ENCODE results near the gene SLC34A3.
A peak's percentile ranks its signal among the peaks of the same experiment; 100 is the strongest.

Gene SLC34A3

DNA sequence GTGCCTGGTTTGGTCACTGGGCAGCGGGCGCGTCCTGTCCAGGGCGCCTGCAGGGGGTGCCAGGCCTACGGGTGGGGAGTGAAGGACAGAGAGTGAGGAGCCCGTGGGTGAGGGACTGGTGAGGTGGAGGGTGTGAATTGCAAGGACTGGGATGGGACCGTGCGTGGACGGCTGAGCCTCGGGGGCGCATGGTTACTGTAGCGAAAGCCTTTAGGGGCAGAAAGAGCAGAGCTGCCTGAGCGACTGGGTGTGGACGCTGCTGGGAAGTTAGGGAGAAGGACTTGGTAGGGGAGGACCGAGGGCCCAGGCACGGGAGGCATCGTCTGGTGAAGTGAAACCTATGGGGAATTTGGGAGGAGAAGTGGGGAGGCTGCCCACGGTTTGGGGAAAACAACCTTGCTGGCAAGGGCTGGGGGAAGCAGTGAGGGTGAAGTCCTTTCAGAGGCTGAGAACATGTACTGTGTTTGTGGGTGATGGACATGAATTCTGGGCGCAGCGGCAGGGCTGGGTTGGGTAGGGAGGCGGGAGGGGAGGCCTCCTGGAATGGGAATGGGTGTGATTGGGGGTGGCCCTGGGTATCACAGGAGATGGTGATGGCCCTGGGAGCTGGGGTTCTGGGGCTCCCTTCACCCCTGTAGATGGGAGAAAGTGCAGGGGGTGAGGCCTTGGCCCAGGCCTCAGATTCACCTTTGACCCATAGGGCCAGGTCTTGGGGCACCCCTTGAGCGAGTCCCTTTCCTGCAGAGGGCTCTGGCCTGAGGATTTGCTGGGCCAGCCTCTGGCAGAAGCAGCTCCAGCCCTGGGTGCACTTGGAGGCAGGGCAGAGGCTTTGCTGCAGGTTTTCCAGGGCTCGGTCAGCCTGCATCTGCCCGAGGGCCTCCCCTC is 45.1 kb downstream of the SLC34A3 start:
- Histone ChIP-seq H3K4me3 (ENCODE audit: low read depth, low read length) (no peak overlapping the region), H2AFZ (ENCODE audit: low read length, unreplicated experiment) (no peak overlapping the region), H3K79me2 (ENCODE audit: control insufficient read depth, insufficient read depth, low read length, unreplicated experiment) (peaks cover 6% of the 10 kb centered on the region), H3K36me3 (ENCODE audit: insufficient read depth, low read length) (peaks cover 10% of the 10 kb centered on the region; the same call in 1 of the 2 replicates), H3K4me1 (ENCODE audit: control insufficient read depth, insufficient read depth, low read length, unreplicated experiment) (peaks cover 24% of the 10 kb centered on the region), H3K27me3 (ENCODE audit: insufficient read depth, low read length) (no peaks in the 10 kb centered on the region), H3K27ac (ENCODE audit: low read depth, low read length) (no peak overlapping the region)

DNA sequence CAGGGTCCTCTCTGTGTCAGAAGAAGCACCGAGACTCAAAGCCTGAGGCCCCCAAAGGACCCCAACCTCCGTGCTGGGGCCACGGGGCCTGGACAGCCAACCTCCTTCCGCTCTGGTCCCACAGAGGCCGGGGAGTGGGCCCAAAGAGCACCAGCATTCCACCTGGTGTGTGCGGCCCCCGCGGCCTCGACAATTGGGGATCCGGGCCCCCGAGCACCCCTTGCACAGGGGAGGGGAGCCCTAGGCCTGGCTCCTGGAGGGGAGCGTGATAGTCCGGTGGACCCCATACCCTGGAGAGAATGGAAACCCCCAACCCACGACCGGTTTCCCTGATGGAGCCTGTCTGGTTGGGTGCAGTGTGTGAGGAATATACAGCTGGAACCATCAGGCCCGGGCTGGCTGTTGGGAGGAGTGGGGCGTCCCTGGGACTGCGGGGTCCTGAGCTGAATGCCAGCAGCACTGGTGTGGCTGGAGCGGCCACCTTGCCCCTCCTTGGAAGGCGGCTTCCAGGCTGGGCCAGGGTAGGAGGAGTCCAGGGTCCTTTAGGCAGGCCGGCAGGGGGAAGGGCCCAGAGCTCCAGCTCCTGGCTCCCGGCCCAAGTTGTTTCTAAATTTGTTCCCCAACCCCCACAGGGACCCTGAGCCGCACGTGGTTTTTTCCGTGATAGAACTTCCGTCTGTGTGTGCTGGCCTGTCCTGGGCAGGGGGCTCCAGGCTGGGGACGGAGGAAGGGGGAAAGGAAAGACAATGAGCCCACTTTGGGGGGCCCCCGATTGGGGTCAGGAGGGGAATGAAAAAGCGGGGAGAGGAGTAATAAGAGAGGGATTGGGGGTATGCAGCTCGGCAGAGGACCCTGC is 46.0 kb downstream of the SLC34A3 start:
- Histone ChIP-seq H3K36me3 (ENCODE audit: insufficient read depth, low read length) (peaks cover 10% of the 10 kb centered on the region; the same call in 1 of the 2 replicates), H3K4me1 (ENCODE audit: control insufficient read depth, insufficient read depth, low read length, unreplicated experiment) (peaks cover 24% of the 10 kb centered on the region), H3K4me3 (ENCODE audit: low read depth, low read length) (peak overlapping the region; percentile 91), H3K27ac (ENCODE audit: low read depth, low read length) (peak overlapping the region; percentile 72), H2AFZ (ENCODE audit: low read length, unreplicated experiment) (no peak overlapping the region), H3K79me2 (ENCODE audit: control insufficient read depth, insufficient read depth, low read length, unreplicated experiment) (peaks cover 6% of the 10 kb centered on the region), H3K27me3 (ENCODE audit: insufficient read depth, low read length) (no peaks in the 10 kb centered on the region)

DNA sequence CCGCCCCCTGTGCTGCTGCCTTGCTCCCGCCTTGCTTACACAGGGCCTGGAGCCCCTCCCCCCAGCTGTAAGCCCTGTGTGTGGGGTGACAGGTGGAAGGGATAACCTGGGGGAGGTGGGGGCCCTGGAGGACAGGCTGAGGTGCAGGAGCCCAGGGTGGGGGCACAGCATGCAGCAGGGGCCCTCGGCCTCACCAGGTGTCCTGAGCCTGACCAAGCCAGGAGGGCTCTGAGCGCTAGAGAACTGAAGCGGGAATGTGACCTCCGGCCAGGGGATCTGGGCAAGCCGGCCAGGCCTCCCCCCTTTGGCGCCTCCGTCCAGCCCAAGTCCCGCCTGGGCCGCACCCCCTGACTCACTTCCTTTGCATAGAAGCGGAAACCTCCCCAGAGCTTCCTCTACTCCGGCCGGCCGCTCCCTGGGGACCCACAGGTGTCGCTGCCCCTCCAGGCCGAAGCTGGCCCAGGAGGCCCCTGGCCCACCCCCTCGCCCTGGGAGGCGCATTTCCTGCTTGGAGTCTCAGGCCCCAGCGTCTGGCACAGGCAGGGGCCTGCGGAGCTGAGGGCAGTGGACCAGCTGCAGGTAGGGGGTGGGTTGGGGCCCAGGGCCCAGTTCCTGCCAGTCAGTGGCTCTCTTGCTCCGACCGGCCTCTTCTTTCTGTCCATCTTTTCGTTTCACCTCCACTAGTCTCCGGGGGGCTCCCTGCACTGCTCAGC is 46.8 kb downstream of the SLC34A3 start, which contains the start of gene TOR4A:
TSS of gene TOR4A (plus strand) at position 398 of the 713 bp plus-strand sequence. CDS start 964 bp downstream, outside the sequence.
- peak within 1 kb of the TSS; percentile 72 for H3K27ac ChIP-seq (ENCODE audit: low read depth, low read length)
- peak within 1 kb of the TSS; percentile 91 for H3K4me3 ChIP-seq (ENCODE audit: low read depth, low read length)
- H3K79me2 ChIP-seq (ENCODE audit: control insufficient read depth, insufficient read depth, low read length, unreplicated experiment), result peaks cover 6% of the 10 kb centered on the region
- peak within 1 kb of the TSS; percentile 17 for H2AFZ ChIP-seq (ENCODE audit: low read length, unreplicated experiment)
- no peaks in the 10 kb centered on the region for H3K27me3 ChIP-seq (ENCODE audit: insufficient read depth, low read length)
- H3K36me3 ChIP-seq (ENCODE audit: insufficient read depth, low read length), result peaks cover 10% of the 10 kb centered on the region; the same call in 1 of the 2 replicates
- peaks cover 24% of the 10 kb centered on the region for H3K4me1 ChIP-seq (ENCODE audit: control insufficient read depth, insufficient read depth, low read length, unreplicated experiment)

DNA sequence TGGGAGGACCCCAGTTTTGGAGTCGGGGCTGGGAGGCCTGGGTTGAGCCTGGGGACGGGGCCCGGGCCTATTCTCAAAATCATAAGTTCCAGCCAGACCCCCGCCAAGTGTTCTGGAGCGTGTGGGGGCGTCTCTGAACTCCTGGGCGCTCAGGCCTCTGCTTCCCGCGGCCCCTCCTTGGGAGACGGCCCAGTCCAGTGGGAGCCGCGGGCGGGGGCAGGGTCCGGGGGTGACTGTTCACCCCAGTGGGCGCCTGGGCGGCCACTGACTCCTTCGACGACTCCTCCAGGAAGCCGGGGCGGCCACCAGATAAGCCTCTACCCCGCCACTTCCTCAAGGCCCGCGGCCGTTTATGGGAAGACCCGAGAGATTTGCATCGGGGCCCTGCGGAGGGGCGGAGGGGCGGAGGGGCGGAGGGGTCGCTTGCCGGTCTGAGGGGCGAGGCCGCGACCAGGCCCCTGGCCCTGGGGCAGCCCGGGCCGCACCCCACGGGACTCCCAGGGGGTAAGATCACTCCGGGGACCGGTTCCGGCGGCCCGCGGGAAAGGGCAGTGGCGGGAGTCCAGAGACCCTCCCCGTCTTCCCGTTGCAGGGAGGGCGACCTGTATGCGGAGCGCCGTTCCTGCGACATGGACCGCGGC is 47.5 kb downstream of the SLC34A3 start:
- H3K4me3 ChIP-seq (ENCODE audit: low read depth, low read length), result peak overlapping the region; percentile 91
- H3K27ac ChIP-seq (ENCODE audit: low read depth, low read length), result peak overlapping the region; percentile 23; the same call in 1 of the 2 replicates
- H3K36me3 ChIP-seq (ENCODE audit: insufficient read depth, low read length), result peaks cover 9% of the 10 kb centered on the region; the same call in 1 of the 2 replicates
- no peaks in the 10 kb centered on the region for H3K27me3 ChIP-seq (ENCODE audit: insufficient read depth, low read length)
- H3K79me2 ChIP-seq (ENCODE audit: control insufficient read depth, insufficient read depth, low read length, unreplicated experiment), result peaks cover 6% of the 10 kb centered on the region
- H3K4me1 ChIP-seq (ENCODE audit: control insufficient read depth, insufficient read depth, low read length, unreplicated experiment), result peaks cover 24% of the 10 kb centered on the region
- H2AFZ ChIP-seq (ENCODE audit: low read length, unreplicated experiment), result peak overlapping the region; percentile 17

DNA sequence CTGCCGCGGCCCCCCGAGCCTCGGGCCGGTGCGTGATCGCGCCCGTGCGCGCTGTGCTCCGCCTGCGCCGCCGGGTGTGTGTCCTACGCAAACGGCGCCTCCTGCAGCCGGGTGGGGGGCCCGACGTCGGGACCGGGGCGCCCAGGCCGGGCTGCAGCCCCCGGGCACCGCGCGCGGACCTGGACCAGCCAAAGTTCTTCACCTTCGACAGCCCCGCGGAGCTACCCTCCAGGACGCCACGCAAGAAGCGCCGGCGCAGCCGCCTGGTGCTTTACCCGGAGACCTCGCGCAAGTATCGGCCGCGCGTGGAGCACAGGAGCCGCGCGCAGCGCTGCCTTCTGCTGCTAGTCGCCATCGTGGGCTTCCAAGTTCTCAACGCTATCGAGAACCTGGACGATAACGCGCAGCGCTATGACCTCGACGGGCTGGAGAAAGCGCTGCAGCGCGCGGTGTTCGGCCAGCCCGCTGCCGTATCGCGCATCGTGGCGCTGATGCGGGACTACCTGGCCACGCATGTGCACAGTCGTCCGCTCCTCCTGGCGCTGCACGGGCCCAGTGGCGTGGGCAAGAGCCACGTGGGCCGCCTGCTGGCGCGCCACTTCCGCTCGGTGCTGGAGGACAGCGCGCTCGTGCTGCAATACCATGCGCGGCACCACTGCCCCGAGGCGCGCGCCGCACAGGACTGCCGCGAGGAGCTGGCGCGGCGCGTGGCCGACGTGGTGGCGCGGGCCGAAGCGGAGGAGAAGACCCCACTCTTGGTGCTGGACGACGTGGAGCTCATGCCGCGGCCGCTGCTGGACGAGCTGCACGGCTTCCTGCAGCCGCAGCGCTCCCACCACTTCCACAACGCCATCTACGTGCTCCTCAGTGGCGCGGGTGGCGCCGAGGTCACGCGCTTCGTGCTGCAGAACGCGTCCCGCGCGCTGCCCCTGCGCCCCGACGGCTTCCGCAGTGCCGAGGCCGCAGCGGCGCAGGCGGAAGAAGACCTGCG is 48.3 kb downstream of the SLC34A3 start:
- peak overlapping the region; percentile 91 for H3K4me3 ChIP-seq (ENCODE audit: low read depth, low read length)
- H2AFZ ChIP-seq (ENCODE audit: low read length, unreplicated experiment), result no peak overlapping the region
- H3K79me2 ChIP-seq (ENCODE audit: control insufficient read depth, insufficient read depth, low read length, unreplicated experiment), result peaks cover 6% of the 10 kb centered on the region
- peaks cover 6% of the 10 kb centered on the region; the same call in 1 of the 2 replicates for H3K36me3 ChIP-seq (ENCODE audit: insufficient read depth, low read length)
- peaks cover 24% of the 10 kb centered on the region for H3K4me1 ChIP-seq (ENCODE audit: control insufficient read depth, insufficient read depth, low read length, unreplicated experiment)
- H3K27me3 ChIP-seq (ENCODE audit: insufficient read depth, low read length), result no peaks in the 10 kb centered on the region
- H3K27ac ChIP-seq (ENCODE audit: low read depth, low read length), result no peak overlapping the region

DNA sequence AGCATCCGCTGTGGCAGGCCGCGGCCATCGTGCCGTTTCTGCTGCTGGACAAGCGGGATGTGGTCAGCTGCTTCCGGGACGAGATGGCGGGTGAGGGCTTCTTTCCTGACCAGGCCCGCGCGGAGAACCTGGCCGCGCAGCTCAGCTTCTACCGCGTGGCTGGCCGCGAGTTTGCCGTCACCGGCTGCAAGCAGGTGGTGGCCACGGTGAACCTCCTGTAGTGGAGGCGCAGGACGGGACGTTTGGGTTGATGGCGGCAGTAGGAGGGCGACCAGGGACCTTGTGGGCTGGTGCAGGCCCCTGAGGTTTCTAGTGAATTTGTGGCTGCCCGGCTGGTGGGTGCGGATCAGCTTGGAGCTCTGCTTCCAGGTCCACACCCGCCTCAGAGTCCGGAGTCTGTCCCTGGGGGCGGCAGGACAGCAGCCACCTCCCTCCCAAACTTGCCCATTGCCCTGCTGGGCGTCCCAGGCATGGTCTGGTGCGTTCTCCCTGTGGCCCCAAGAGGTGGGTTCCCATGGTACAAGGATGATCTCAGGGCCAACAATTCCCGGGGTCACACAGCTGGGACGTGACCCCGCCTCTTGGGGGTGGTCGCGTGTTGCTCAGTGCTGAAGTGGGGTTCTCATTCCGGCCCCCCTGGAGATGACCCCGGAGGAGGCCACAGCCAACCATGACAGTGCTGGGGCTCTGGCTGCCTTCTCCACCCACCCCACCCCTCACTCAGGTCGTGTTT is 49.2 kb downstream of the SLC34A3 start:
- Histone ChIP-seq H3K79me2 (ENCODE audit: control insufficient read depth, insufficient read depth, low read length, unreplicated experiment) (peaks cover 6% of the 10 kb centered on the region), H3K4me1 (ENCODE audit: control insufficient read depth, insufficient read depth, low read length, unreplicated experiment) (peaks cover 24% of the 10 kb centered on the region), H3K27ac (ENCODE audit: low read depth, low read length) (no peak overlapping the region), H3K27me3 (ENCODE audit: insufficient read depth, low read length) (no peaks in the 10 kb centered on the region), H2AFZ (ENCODE audit: low read length, unreplicated experiment) (no peak overlapping the region), H3K36me3 (ENCODE audit: insufficient read depth, low read length) (peaks cover 6% of the 10 kb centered on the region; the same call in 1 of the 2 replicates), H3K4me3 (ENCODE audit: low read depth, low read length) (no peak overlapping the region)

DNA sequence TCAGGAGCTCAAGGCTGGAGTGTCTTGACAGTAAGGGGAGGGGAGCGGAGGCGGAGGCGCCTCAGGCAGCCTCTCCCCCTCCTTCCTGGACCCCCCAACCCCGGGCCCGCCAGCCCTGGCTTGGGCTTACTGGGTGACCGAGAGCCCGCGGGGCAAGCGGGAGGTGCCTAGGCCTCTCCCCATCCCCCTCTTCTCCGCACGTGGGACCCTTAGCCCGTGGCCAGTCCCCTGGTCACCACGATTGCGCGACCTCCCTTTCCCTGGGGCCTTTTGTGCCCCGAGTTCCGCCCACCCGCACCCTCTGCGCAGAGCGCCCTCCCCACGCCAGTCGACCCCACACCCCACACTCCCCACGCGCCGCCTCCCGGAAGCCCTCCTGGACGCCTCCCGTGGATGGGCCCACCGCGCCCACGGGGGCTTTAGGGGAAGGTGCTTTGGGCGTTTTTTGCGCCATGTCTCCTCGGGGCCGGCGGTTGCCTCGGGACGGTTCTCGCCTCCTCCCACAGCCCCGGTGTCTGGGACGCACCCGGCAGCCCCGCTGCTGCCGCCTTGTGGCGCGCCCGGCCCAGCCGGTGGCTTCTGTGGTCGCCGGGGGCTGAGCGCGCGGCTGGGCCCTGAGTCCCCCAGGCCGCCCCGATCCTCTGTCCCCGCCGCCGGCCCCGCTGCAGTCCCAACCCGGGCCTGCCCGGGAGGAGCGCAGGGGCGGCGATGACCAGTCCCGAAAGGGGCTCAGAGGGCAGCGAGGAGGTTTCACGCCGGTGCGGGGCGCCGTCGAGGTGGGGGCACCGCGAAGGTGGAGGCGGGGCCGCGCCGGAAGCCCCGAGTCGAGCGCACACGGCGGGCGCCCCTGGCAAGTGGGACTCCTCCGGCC is 50.0 kb downstream of the SLC34A3 start:
- H3K4me1 ChIP-seq (ENCODE audit: control insufficient read depth, insufficient read depth, low read length, unreplicated experiment), result peaks cover 20% of the 10 kb centered on the region
- no peak overlapping the region for H3K4me3 ChIP-seq (ENCODE audit: low read depth, low read length)
- H2AFZ ChIP-seq (ENCODE audit: low read length, unreplicated experiment), result no peak overlapping the region
- no peak overlapping the region for H3K27ac ChIP-seq (ENCODE audit: low read depth, low read length)
- no peaks in the 10 kb centered on the region for H3K27me3 ChIP-seq (ENCODE audit: insufficient read depth, low read length)
- H3K36me3 ChIP-seq (ENCODE audit: insufficient read depth, low read length), result peaks cover 6% of the 10 kb centered on the region; the same call in 1 of the 2 replicates
- peaks cover 6% of the 10 kb centered on the region for H3K79me2 ChIP-seq (ENCODE audit: control insufficient read depth, insufficient read depth, low read length, unreplicated experiment)

DNA sequence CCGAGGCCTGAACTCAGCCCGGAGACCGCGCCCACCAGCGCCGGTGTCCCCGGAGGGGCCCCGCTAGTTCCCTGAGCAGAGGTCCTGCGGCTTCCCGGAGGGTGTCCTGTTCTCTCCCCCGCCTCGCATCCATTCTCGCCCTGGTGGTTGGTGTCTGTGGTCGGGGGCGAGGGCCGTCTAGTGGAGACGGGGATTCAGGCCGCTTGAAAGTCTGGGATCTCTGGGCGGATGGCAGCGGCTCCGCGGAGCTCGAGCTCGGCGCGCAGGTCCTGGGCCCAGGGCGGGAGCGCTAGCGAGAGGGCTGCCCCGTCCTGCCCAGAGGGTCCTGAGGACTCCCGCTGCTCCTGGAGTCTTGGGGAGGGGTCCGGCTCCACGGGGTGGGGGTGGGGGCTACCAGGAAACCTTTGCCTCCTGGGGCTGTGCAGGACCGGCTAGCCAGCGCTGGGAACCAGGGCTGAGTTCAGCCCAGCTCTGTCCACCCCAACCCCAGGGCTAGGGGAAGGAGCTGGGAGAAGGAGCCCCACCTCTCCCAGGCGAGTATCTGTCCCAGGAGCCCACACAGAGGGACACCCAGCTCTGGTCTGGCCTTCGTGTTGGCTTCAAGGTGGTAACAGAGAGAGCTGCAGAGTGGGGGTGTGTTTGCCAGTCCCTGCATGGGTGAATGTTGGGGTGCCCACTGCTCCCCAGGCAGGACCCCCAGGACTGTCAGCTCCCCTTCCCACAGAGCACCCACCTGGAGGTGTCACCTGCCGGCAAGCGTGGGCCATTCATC is 50.8 kb downstream of the SLC34A3 start:
- H3K27ac ChIP-seq (ENCODE audit: low read depth, low read length), result no peak overlapping the region
- no peak overlapping the region for H3K4me3 ChIP-seq (ENCODE audit: low read depth, low read length)

More for the DNA sequence above, 50.8 kb downstream of the SLC34A3 start:
- Histone ChIP-seq H2AFZ (ENCODE audit: low read length, unreplicated experiment) (no peak overlapping the region), H3K79me2 (ENCODE audit: control insufficient read depth, insufficient read depth, low read length, unreplicated experiment) (peaks cover 6% of the 10 kb centered on the region), H3K36me3 (ENCODE audit: insufficient read depth, low read length) (peaks cover 6% of the 10 kb centered on the region; the same call in 1 of the 2 replicates), H3K4me1 (ENCODE audit: control insufficient read depth, insufficient read depth, low read length, unreplicated experiment) (peaks cover 12% of the 10 kb centered on the region), H3K27me3 (ENCODE audit: insufficient read depth, low read length) (no peaks in the 10 kb centered on the region)
